Stimulated activated CD4-positive, alpha-beta T cell treated with anti-CD3 and anti-CD28 coated beads, Interleukin-15, amount 100 ng/mL, for 48 hours (primary cell): ENCODE data around the gene SPTBN5.

Source experiments
- DNase-seq, 2 donors: peaks; one replicate each; pipeline ENCODE4 v3.0.0-alpha.2; 2020; ENCODE audit warnings: low read depth in 2 of 2

The SPTBN5 gene

GRCh38 chr15:41904541-41905005 lies 10.7 kb upstream of the SPTBN5 start:
- DNase-seq, result peak; percentile 38 to 52

- no peak for DNase-seq
These were observed 9.9 kb upstream of the SPTBN5 start for GRCh38 chr15:41903782-41904181.

GRCh38 chr15:41901431-41901830 lies 7.6 kb upstream of the SPTBN5 start:
- no peak for DNase-seq

DNA sequence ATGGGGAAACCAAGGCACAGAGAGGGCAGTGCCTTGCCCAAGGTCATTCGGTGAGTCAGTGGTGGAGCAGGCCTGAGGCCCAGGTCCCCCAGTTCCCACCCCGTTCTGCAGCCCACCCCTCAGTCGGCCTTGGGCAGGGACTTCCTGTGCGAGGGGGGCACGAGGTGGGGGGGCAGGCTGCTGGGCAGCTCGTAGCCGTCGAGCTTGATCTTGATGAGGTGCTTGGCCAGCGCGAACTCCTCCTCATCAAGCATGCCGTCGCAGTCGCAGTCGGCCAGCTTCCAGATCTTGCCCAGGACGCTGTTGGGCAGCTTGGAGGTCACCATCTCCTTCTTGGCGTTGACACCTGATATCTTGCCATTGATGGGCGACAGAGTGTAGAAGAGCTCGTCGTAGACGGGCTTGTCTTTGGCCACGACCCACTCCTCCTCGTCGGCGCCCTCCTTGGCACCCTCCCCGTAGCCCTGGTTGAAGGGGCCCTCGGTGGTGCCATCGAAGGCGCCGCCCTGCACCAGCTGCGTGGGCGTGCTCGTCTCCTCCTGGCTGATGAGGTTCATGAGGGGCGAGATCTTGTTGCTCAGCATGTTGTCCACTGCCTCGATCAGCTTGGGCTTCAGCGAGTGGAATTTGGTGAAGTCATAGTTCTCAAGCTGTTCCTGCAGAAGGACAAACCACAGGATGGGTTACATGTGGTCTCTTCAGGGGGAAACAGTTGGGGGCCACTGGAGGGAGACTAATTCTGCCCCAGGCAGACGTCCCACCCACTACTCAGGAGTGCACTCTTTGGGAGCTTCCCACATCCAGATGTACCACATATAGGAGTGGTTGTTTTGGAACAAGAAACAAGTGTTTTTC lies 6.9 kb upstream of the SPTBN5 start:
- DNase-seq, result no peak

- no peak for DNase-seq
These were observed 6.1 kb upstream of the SPTBN5 start for GRCh38 chr15:41899854-41900442.

GRCh38 chr15:41897363-41897799 lies 3.5 kb upstream of the SPTBN5 start:
- DNase-seq, result no peak

GRCh38 chr15:41896566-41896965 lies 2.7 kb upstream of the SPTBN5 start:
- DNase-seq, result no peak

- no peak for DNase-seq
These were observed 2.1 kb upstream of the SPTBN5 start for GRCh38 chr15:41895957-41896356.

DNA sequence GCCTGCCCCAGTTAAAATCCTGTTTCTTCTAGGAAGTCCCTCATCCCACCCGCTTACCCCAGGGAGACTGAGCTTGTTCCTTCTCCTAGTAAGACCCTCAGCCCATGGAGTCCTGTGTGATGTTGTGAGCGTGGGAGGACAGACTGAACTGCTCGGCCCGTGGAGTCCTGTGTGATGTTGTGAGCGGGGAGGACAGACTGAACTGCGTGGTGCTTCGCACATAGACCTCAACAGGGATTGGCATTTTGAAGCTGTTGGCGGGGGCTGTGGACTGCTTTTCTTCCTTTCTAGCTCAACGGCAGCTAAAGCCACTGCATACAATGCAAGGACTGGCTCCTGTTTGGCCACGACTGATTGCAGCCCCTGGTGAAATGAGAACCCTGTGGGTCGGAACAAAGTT lies 1.6 kb upstream of the SPTBN5 start:
- no peak for DNase-seq

DNA sequence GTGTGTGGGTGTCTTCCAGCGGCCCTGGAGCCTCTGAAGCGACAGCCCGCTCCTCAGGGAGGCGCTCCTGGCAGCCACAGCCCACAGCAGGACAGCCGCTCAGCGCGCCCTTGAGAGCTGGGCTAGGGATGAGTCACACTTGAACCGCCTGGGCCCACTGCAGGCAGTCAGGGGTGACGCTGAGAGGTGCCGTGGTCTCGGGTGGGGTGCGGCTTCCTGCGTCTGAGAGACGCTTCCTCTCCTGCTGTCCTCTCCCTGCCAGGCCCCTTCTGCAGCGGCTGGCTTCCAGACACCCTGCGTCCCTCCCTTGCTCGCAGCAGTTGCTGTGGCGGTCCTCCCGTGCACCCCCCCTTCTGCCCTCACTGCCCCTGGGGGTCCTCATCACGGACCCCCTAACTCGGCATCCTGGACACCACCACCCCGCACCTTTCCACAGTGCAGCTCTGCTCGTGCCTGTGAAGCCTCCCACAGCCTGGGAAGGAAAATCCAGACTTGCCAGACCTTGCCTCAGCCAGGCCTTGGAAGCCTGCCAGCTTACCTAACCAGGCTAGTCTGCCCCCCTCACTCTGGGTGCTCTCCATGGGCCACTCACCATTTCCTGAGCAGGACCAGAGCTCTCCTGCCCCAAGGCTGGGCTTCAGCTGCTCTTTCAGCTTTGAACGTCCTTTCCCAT lies 1.1 kb upstream of the SPTBN5 start:
- DNase-seq, result peak; percentile 57

DNA sequence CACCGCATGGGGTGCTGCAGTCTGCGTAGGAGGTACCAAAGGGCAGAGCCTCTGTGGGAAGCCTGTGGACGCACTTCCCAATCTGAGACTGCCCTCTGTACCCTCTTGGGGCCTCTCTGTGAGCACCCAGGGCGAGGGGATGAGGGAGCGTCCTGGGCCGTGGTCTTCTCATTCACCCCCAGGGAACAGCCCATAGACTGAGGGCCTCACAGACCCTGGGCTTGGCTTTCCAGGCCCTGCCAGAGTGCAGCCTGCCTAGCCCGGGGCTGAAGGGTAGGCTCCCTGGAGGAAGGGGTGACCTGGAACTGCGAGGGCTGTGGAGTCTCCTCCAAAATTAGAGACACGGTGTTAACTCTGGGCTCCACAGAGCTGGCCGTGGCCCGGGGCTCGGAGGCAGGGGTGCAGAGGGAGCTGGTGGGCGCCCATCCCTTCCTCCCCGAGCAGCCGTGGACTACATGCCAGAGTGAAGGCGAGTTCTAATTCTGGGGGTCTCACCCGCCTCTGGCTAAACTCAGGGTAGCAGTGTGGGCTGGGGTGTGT lies 468 bp upstream of the SPTBN5 start:
- no peak for DNase-seq

DNA sequence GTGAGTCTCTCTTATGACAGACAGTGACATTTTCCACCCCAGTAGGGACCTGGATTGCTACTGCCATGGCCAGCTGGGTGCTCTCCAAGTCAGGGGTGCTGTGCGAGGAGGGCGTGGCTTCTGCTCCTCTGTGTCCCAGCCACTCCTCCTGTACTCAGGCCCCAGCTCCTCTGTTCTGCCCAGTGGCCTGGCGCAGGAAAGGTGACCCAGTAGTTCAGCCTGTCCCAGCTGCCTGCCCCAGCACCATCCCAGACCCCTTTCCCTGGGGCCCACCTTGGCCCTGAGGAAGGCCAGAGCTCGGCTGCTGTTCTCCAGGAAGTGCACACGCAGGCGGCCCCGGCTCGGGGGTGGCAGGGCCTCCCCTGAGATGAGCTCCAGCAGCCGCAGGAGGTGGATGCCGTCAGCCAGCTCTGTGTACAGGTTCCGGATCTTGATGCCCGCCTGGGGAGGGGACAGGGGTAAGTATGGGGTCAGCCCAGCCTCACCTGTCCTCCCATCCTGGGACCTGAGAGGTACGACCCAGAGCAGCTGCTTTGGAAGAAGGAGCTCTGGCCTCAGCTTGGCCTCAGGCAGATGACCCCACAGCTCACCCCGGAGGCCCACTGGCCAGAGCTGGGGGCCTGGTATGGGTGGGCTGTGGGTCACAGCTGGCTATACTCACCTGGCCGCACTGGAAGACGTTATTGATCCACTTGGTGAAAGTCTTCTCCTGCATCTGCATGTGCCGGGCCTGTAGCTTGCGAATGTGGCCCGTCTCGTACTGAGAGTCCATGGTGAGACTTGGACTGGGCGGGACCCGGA lies 1.0 kb downstream of the SPTBN5 start:
- DNase-seq, result no peak

GRCh38 chr15:41891946-41892345 lies 1.9 kb downstream of the SPTBN5 start:
- DNase-seq, result no peak

- DNase-seq, result no peak
These were observed 2.6 kb downstream of the SPTBN5 start for GRCh38 chr15:41891226-41891625.

DNA sequence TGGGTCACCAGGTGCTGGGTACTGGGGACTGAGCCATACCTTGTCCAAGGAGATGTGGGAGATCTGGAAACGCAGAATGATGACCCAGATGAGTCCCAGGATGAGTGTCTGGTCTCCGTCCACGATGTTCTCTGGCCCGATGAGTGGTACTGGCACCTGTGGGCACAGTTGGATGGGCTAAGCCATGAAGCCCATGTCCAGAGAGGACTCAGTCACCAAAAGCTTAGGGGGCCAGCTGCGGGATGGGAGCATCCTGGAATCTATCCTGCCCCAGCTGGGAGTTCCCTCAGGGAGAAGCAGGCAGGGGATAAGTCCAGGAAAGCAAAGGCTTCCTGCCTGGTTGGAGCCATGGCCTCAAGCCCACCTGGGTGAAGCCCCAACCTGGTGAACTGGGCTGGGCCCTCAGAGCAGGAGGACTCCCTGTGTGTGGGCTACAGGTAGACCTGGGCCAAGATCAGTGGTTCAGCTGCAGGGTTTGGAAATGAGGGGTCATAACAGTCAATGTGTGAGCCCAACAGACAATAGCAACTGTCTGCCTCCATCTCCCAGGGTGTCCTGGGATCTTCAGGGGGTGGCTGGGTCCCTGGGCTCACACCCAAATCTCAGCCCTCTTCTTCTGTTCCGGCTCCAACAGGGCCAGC lies 3.7 kb downstream of the SPTBN5 start:
- no peak for DNase-seq

DNA sequence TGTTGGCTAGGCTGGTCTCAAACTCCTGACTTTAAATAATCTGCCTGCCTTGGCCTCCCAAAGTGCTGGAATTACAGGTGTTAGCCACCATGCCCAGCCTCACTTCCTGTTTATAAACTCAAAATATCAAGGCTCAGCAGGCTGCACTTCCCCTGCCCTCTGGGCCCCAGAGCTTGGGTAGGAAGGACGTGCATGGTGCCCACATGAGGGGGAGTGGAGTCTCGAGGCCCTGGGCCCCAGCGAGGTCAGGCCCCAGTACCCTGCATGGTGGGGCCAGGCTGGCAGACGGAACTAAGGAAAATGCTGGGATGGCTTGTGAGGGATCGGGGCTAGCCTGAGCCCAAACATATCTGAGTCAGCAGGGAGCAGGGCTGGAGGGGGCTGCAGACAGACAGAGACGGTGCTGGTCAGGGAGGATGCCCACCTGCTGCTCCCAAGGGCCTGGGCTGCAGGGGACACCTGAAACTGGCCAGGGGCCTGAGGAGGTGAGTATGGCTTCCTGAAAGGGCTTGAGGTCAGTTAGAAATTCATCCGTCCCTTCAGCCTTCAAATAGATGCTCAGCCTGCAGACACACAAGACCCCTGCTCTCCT lies 5.1 kb downstream of the SPTBN5 start:
- DNase-seq, result no peak

DNA sequence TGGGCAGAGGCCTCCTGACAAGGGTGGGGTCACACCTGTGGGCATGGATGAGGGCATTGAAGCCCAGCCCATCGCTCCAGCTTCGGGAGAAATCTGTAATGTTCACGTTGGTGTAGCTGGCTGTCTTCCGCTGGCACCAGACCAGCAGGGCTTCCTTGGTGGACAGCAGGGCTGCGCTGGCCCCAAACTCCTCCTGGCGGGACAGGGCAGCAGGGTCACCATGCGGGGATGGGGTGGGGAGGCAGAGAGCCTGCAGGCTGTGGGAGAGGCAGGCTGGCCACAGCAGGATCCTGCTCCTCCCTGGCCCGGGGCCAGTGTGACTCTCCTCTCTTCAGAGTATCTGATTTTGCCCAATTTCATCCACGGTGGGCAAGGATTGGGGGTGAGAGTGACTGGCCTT lies 6.0 kb downstream of the SPTBN5 start:
- DNase-seq, result no peak

GRCh38 chr15:41887161-41887560 lies 6.7 kb downstream of the SPTBN5 start:
- DNase-seq, result no peak

DNA sequence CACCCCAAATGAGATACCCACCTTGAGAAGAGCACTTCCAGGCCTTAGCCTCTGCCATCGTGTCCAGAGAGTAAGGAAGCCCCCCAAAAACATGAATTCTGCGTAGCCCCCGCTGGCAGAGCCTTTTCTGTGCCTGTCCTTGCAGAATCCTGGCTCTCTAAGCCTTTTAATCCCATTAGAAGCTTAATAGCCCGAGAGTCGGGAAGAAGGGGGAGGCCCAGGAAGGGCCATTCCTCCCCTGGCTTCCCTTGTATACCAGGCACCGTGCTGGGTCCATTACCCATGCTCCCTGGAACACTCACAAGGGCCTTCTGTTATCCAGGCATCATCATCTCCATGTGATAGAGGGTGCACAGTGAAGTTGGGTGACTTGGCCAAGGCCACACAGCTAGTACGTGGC lies 7.1 kb downstream of the SPTBN5 start:
- no peak for DNase-seq

- DNase-seq, result no peak
These were observed 8.0 kb downstream of the SPTBN5 start for GRCh38 chr15:41885841-41886240.

DNA sequence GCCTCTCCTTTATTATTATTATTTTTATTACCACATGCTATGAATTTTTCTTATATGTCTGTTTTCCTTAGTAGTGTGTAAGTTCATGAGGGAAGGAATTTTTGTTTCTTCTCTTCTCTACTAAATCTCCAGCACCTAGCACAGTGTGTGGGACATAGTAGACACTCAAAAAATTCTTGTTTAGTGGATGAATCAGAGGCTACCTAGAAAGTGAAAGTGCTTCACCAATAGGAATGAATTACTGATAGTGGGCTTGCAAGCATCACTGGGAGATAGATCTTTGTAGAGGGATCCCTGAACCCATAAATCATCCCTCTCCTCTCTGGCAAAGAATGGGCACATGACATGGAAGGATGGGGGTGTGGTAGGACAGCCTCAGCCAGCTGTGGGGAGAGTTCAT lies 8.5 kb downstream of the SPTBN5 start:
- DNase-seq, result no peak
